Mesendoderm (in vitro differentiated cells): ENCODE measurements around the gene GPATCH2.
"Not testable (repeated sequence)": the region's sequence is repeated elsewhere in the genome, so short reads cannot be mapped to it uniquely, and the experiment has no call there.

ENCODE experiments used
- DNase-seq: peaks from one replicate; pipeline ENCODE4 v3.0.0; 2013
- H2AK5ac ChIP-seq: 2 replicates; pipeline ENCODE4 v1.6.1; 2013; ENCODE audit warnings: low read length, inconsistent platforms
- H2BK120ac ChIP-seq: 2 replicates; pipeline ENCODE4 v1.6.1; 2013; ENCODE audit warnings: low read depth, mild to moderate bottlenecking, low read length, moderate library complexity, mixed read lengths
- H2BK15ac ChIP-seq: replicated peaks from 2 replicates; pipeline ENCODE4 v1.6.1; 2013; ENCODE audit warnings: low read depth, mild to moderate bottlenecking, moderate library complexity
- H2BK5ac ChIP-seq: 2 replicates; pipeline ENCODE4 v1.6.1; 2013; ENCODE audit warnings: low read length, inconsistent platforms
- H3K18ac ChIP-seq: 2 replicates; pipeline ENCODE4 v1.6.1; 2013; ENCODE audit warnings: mild to moderate bottlenecking, low read length, mixed read lengths
- H3K23ac ChIP-seq: one replicate; pipeline ENCODE4 v1.6.1; 2013; ENCODE audit warnings: low read length
- H3K27ac ChIP-seq: 2 replicates; pipeline ENCODE4 v1.5.1; 2013; ENCODE audit warnings: low read depth, mild to moderate bottlenecking, inconsistent platforms, low read length, moderate library complexity
- H3K27me3 ChIP-seq: 2 replicates; pipeline ENCODE4 v1.6.1; 2013; ENCODE audit warnings: low read length, control low read depth, mild to moderate bottlenecking, inconsistent platforms; ENCODE audit not compliant: insufficient read depth, poor library complexity
- H3K36me3 ChIP-seq: 2 replicates; pipeline ENCODE4 v1.6.1; 2013; ENCODE audit warnings: low read length, inconsistent platforms; ENCODE audit not compliant: control insufficient read depth, insufficient read depth
- H3K4ac ChIP-seq: one replicate; pipeline ENCODE4 v1.6.1; 2013; ENCODE audit warnings: low read depth, mild to moderate bottlenecking, low read length, moderate library complexity
- H3K4me1 ChIP-seq: 2 replicates; pipeline ENCODE4 v1.6.1; 2013; ENCODE audit warnings: low read depth, low read length, inconsistent platforms; ENCODE audit not compliant: control insufficient read depth
- H3K4me2 ChIP-seq: 2 replicates; pipeline ENCODE4 v1.6.1; 2013; ENCODE audit warnings: low read length
- H3K4me3 ChIP-seq: 2 replicates; pipeline ENCODE4 v1.5.1; 2013; ENCODE audit warnings: mild to moderate bottlenecking, low read length
- H3K56ac ChIP-seq: one replicate; pipeline ENCODE4 v1.6.1; 2013; ENCODE audit warnings: low read length
- H3K79me1 ChIP-seq: 2 replicates; pipeline ENCODE4 v1.6.1; 2013; ENCODE audit warnings: low read length, inconsistent platforms
- H3K79me2 ChIP-seq: 2 replicates; pipeline ENCODE4 v1.6.1; 2013; ENCODE audit warnings: mild to moderate bottlenecking, low read length; ENCODE audit not compliant: control insufficient read depth, insufficient read depth
- H3K9ac ChIP-seq: 2 replicates; pipeline ENCODE4 v1.6.1; 2013; ENCODE audit warnings: low read length, inconsistent platforms
- H4K5ac ChIP-seq: one replicate; pipeline ENCODE4 v1.6.1; 2013; ENCODE audit warnings: low read length
- H4K8ac ChIP-seq: one replicate; pipeline ENCODE4 v1.6.1; 2013; ENCODE audit warnings: low read depth, mild to moderate bottlenecking, control low read depth, low read length, moderate library complexity
- WGBS: extraction: QIAGEN DNeasy Blood & Tissue Kit; methylation state at CpG from one replicate; pipeline ENCODE4 v1.1.7; 2013; ENCODE audit warnings: low lambda C conversion rate, missing lambda C conversion rate; ENCODE audit not compliant: insufficient coverage; ENCODE audit errors: extremely low coverage; 5-methylcytosine and 5-hydroxymethylcytosine counted together

The GPATCH2 gene

GRCh38 chr1:217523921-217524320 lies 107.0 kb downstream of the GPATCH2 start:
- not testable (repeated sequence) for DNase-seq, H2BK5ac ChIP-seq, H3K27me3 ChIP-seq, H3K4ac ChIP-seq, H3K9ac ChIP-seq, H3K36me3 ChIP-seq, H4K8ac ChIP-seq, H3K56ac ChIP-seq, H3K4me3 ChIP-seq, H2BK120ac ChIP-seq, H3K79me1 ChIP-seq, H3K23ac ChIP-seq, H2AK5ac ChIP-seq, H4K5ac ChIP-seq, H3K79me2 ChIP-seq, H3K27ac ChIP-seq, H2BK15ac ChIP-seq, H3K18ac ChIP-seq, H3K4me1 ChIP-seq, H3K4me2 ChIP-seq
- no CpG with 5 or more reads among the region's 28 CpGs for WGBS

GRCh38 chr1:217522277-217522676 lies 108.6 kb downstream of the GPATCH2 start:
- WGBS: no CpG with 5 or more reads among the region's 3 CpGs

GRCh38 chr1:217521317-217521716 lies 109.6 kb downstream of the GPATCH2 start:
- Histone ChIP-seq H3K18ac (no peak overlapping the region), H3K27ac (no peak overlapping the region), H2AK5ac (no peak overlapping the region), H3K79me1 (no peaks in the 10 kb centered on the region), H3K27me3 (no peaks in the 10 kb centered on the region), H3K4me1 (no peaks in the 10 kb centered on the region), H3K23ac (no peak overlapping the region), H2BK120ac (no peak overlapping the region), H3K4me3 (no peak overlapping the region), H3K4me2 (no peak overlapping the region), H3K36me3 (no peaks in the 10 kb centered on the region), H2BK5ac (no peak overlapping the region), H3K79me2 (no peaks in the 10 kb centered on the region), H3K56ac (no peak overlapping the region), H3K4ac (no peak overlapping the region), H4K5ac (no peak overlapping the region), H3K9ac (no peak overlapping the region), H4K8ac (no peak overlapping the region), H2BK15ac (no peak overlapping the region)
- DNase-seq: no peak
- WGBS: no CpG with 5 or more reads among the region's 4 CpGs

More at GRCh38 chr1:217522277-217522676, 108.6 kb downstream of the GPATCH2 start:
- Histone ChIP-seq H3K36me3 (no peaks in the 10 kb centered on the region), H3K4me2 (no peak overlapping the region), H3K27ac (no peak overlapping the region), H3K27me3 (no peaks in the 10 kb centered on the region), H2BK120ac (no peak overlapping the region), H3K18ac (no peak overlapping the region), H2BK5ac (no peak overlapping the region), H3K4ac (no peak overlapping the region), H2AK5ac (no peak overlapping the region), H3K79me1 (no peaks in the 10 kb centered on the region), H3K79me2 (no peaks in the 10 kb centered on the region), H2BK15ac (no peak overlapping the region), H3K4me3 (no peak overlapping the region), H4K8ac (no peak overlapping the region), H3K4me1 (no peaks in the 10 kb centered on the region), H3K9ac (no peak overlapping the region), H4K5ac (no peak overlapping the region), H3K23ac (no peak overlapping the region), H3K56ac (no peak overlapping the region)
- no peak for DNase-seq

- H3K36me3 ChIP-seq: no peaks in the 10 kb centered on the region
- no peak overlapping the region for H3K18ac ChIP-seq
- H2AK5ac ChIP-seq: no peak overlapping the region
- H2BK120ac ChIP-seq: no peak overlapping the region
- no peak overlapping the region for H3K23ac ChIP-seq
- H4K8ac ChIP-seq: no peak overlapping the region
- H2BK5ac ChIP-seq: no peak overlapping the region
- no peaks in the 10 kb centered on the region for H3K79me1 ChIP-seq
- WGBS: no CpG with 5 or more reads among the region's 2 CpGs
- no peak overlapping the region for H4K5ac ChIP-seq
- no peaks in the 10 kb centered on the region for H3K27me3 ChIP-seq
- H3K4me1 ChIP-seq: no peaks in the 10 kb centered on the region
- H3K4ac ChIP-seq: no peak overlapping the region
- no peak for DNase-seq
- no peaks in the 10 kb centered on the region for H3K79me2 ChIP-seq
- H3K4me3 ChIP-seq: no peak overlapping the region
- no peak overlapping the region for H3K27ac ChIP-seq
- H3K9ac ChIP-seq: no peak overlapping the region
- H3K4me2 ChIP-seq: no peak overlapping the region
- no peak overlapping the region for H2BK15ac ChIP-seq
- H3K56ac ChIP-seq: no peak overlapping the region
These were observed 124.0 kb downstream of the GPATCH2 start for GRCh38 chr1:217506878-217507277.

GRCh38 chr1:217498209-217498608 lies 132.7 kb downstream of the GPATCH2 start:
- no peak overlapping the region for H3K4me3 ChIP-seq
- H3K27ac ChIP-seq: no peak overlapping the region
- H3K9ac ChIP-seq: no peak overlapping the region
- no peak overlapping the region for H2AK5ac ChIP-seq
- no peaks in the 10 kb centered on the region for H3K27me3 ChIP-seq
- DNase-seq: peak; percentile 67
- H3K4ac ChIP-seq: no peak overlapping the region
- H3K18ac ChIP-seq: no peak overlapping the region
- H3K79me2 ChIP-seq: no peaks in the 10 kb centered on the region
- H3K4me1 ChIP-seq: no peaks in the 10 kb centered on the region
- WGBS: no CpG with 5 or more reads among the region's 5 CpGs
- no peak overlapping the region for H2BK15ac ChIP-seq
- no peak overlapping the region for H3K4me2 ChIP-seq
- H3K23ac ChIP-seq: no peak overlapping the region
- no peak overlapping the region for H4K8ac ChIP-seq
- no peaks in the 10 kb centered on the region for H3K36me3 ChIP-seq
- H2BK120ac ChIP-seq: no peak overlapping the region
- no peak overlapping the region for H3K56ac ChIP-seq
- no peak overlapping the region for H2BK5ac ChIP-seq
- H3K79me1 ChIP-seq: no peaks in the 10 kb centered on the region
- H4K5ac ChIP-seq: no peak overlapping the region

- no peak for DNase-seq
- H2BK120ac ChIP-seq: no peak overlapping the region
- H2BK5ac ChIP-seq: no peak overlapping the region
- no peak overlapping the region for H4K5ac ChIP-seq
- H3K27me3 ChIP-seq: no peaks in the 10 kb centered on the region
- H3K4me2 ChIP-seq: no peak overlapping the region
- H3K56ac ChIP-seq: no peak overlapping the region
- no peak overlapping the region for H3K27ac ChIP-seq
- no peaks in the 10 kb centered on the region for H3K79me1 ChIP-seq
- no peak overlapping the region for H3K9ac ChIP-seq
- no peak overlapping the region for H3K18ac ChIP-seq
- H4K8ac ChIP-seq: no peak overlapping the region
- no peak overlapping the region for H3K4me3 ChIP-seq
- no peaks in the 10 kb centered on the region for H3K79me2 ChIP-seq
- no peak overlapping the region for H2BK15ac ChIP-seq
- H3K23ac ChIP-seq: no peak overlapping the region
- no peak overlapping the region for H3K4ac ChIP-seq
- no peaks in the 10 kb centered on the region for H3K36me3 ChIP-seq
- H2AK5ac ChIP-seq: no peak overlapping the region
- H3K4me1 ChIP-seq: no peaks in the 10 kb centered on the region
These were observed 135.6 kb downstream of the GPATCH2 start for GRCh38 chr1:217495249-217495648.
